Muscle layer of duodenum (tissue), 2 donors: Measurements from ENCODE around the gene FGB.

Experiments used
- H3K27ac ChIP-seq: one replicate; pipeline ENCODE4 v1.7.0; 2013; ENCODE audit warnings: mild to moderate bottlenecking, low read length
- H3K27me3 ChIP-seq: one replicate; pipeline ENCODE4 v1.7.0; 2013; ENCODE audit warnings: low read depth, mild to moderate bottlenecking, control low read depth, low read length
- H3K36me3 ChIP-seq, 2 donors: one replicate each; pipeline ENCODE4 v1.7.0; 2013; ENCODE audit warnings: low read length in 2 of 2, control low read depth in 1 of 2, mild to moderate bottlenecking in 1 of 2; ENCODE audit not compliant: insufficient read depth in 2 of 2, control insufficient read depth in 1 of 2
- H3K4me1 ChIP-seq, 2 donors: one replicate each; pipeline ENCODE4 v1.7.0; 2013; ENCODE audit warnings: low read length in 2 of 2, mild to moderate bottlenecking in 2 of 2, control low read depth in 1 of 2, moderate library complexity in 1 of 2; ENCODE audit not compliant: insufficient read depth in 2 of 2, control insufficient read depth in 1 of 2
- H3K4me3 ChIP-seq, 2 donors: one replicate each; pipeline ENCODE4 v1.7.0; 2013; ENCODE audit warnings: low read length in 2 of 2, low read depth in 1 of 2, mild to moderate bottlenecking in 1 of 2
- H3K9me3 ChIP-seq, 2 donors: one replicate each; pipeline ENCODE4 v1.7.0; 2013; ENCODE audit warnings: low read length in 2 of 2, control low read depth in 1 of 2, mild to moderate bottlenecking in 1 of 2; ENCODE audit not compliant: control insufficient read depth in 1 of 2
- donor health status: healthy.

Gene FGB

DNA sequence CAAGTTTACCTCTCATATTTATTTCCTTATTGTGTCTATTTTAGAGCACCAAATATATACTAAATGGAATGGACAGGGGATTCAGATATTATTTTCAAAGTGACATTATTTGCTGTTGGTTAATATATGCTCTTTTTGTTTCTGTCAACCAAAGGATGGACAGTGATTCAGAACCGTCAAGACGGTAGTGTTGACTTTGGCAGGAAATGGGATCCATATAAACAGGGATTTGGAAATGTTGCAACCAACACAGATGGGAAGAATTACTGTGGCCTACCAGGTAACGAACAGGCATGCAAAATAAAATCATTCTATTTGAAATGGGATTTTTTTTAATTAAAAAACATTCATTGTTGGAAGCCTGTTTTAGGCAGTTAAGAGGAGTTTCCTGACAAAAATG, 6.2 kb downstream of the FGB start:
- H3K36me3 ChIP-seq, result no peaks in the 10 kb centered on the region
- H3K4me3 ChIP-seq, result no peak overlapping the region
- no peaks in the 10 kb centered on the region for H3K4me1 ChIP-seq
- H3K27ac ChIP-seq, result no peak overlapping the region
- peaks cover 4% of the 10 kb centered on the region for H3K27me3 ChIP-seq
- H3K9me3 ChIP-seq, result no peaks in the 10 kb centered on the region

DNA sequence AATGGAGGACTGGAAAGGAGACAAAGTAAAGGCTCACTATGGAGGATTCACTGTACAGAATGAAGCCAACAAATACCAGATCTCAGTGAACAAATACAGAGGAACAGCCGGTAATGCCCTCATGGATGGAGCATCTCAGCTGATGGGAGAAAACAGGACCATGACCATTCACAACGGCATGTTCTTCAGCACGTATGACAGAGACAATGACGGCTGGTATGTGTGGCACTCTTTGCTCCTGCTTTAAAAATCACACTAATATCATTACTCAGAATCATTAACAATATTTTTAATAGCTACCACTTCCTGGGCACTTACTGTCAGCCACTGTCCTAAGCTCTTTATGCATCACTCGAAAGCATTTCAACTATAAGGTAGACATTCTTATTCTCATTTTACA, 6.8 kb downstream of the FGB start:
- H3K27me3 ChIP-seq, result peaks cover 4% of the 10 kb centered on the region
- H3K9me3 ChIP-seq, result no peaks in the 10 kb centered on the region
- H3K4me3 ChIP-seq, result no peak overlapping the region
- no peak overlapping the region for H3K27ac ChIP-seq
- H3K4me1 ChIP-seq, result no peaks in the 10 kb centered on the region
- H3K36me3 ChIP-seq, result no peaks in the 10 kb centered on the region

GRCh38 chr4:154573190-154573870, 10.5 kb downstream of the FGB start:
- Histone ChIP-seq H3K9me3 (no peaks in the 10 kb centered on the region), H3K27ac (no peak overlapping the region), H3K27me3 (peaks cover 4% of the 10 kb centered on the region), H3K36me3 (no peaks in the 10 kb centered on the region), H3K4me1 (no peaks in the 10 kb centered on the region), H3K4me3 (no peak overlapping the region)

GRCh38 chr4:154574311-154574710, 11.5 kb downstream of the FGB start:
- Histone ChIP-seq H3K27me3 (peaks cover 4% of the 10 kb centered on the region), H3K9me3 (no peaks in the 10 kb centered on the region), H3K27ac (no peak overlapping the region), H3K4me1 (no peaks in the 10 kb centered on the region), H3K36me3 (no peaks in the 10 kb centered on the region), H3K4me3 (no peak overlapping the region)

GRCh38 chr4:154577324-154577723, 14.5 kb downstream of the FGB start:
- H3K27ac ChIP-seq, result no peak overlapping the region
- no peak overlapping the region for H3K4me3 ChIP-seq
- H3K36me3 ChIP-seq, result no peaks in the 10 kb centered on the region
- H3K9me3 ChIP-seq, result no peaks in the 10 kb centered on the region
- peaks cover 4% of the 10 kb centered on the region for H3K27me3 ChIP-seq
- no peaks in the 10 kb centered on the region for H3K4me1 ChIP-seq

- Histone ChIP-seq H3K36me3 (no peaks in the 10 kb centered on the region), H3K27me3 (no peaks in the 10 kb centered on the region), H3K9me3 (no peaks in the 10 kb centered on the region), H3K4me1 (no peaks in the 10 kb centered on the region), H3K27ac (no peak overlapping the region), H3K4me3 (no peak overlapping the region)
Observed at GRCh38 chr4:154578919-154579318, 16.1 kb downstream of the FGB start.

DNA sequence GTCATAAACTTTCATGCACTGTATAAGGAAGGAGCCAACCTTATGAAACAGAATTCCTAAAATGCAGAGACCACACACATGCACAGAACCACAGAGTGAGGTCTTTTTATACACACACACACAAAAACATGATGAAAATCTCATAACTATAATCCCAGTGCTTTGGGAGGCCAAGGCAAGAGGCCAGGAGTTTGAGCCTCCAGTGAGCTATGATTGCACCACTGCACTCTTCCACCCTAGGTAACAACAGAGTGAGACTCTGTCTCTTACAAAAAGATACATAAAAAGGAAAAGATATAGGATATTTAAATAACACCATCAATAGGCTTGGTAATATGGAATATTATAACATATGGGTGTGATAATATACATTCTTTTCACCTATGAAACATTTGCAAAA, 17.1 kb downstream of the FGB start:
- Histone ChIP-seq H3K27me3 (no peaks in the 10 kb centered on the region), H3K9me3 (no peaks in the 10 kb centered on the region), H3K36me3 (no peaks in the 10 kb centered on the region), H3K27ac (no peak overlapping the region), H3K4me3 (no peak overlapping the region), H3K4me1 (no peaks in the 10 kb centered on the region)

DNA sequence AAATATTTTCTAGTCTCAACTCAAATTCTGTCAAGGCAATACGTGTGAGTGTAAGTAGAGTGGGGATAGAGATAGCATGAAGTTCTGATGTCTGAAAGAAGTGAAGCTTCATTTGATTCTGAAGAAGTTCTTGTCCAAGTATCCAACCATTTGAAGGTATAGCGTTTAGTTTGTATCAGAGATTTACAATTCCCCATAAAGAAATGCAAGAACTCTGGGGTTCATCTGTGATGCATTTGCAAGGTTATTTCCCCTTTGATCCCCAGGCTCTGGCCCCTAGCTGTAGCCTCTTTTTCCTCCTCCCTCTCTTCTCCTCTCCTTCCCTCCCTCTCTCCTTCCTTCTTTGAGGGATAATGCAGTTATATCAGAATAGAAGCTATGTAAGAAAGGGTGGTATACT, 19.9 kb downstream of the FGB start:
- Histone ChIP-seq H3K36me3 (no peaks in the 10 kb centered on the region), H3K9me3 (no peaks in the 10 kb centered on the region), H3K27me3 (no peaks in the 10 kb centered on the region), H3K4me1 (no peaks in the 10 kb centered on the region), H3K4me3 (no peak overlapping the region), H3K27ac (no peak overlapping the region)

- Histone ChIP-seq H3K4me1 (no peaks in the 10 kb centered on the region), H3K36me3 (no peaks in the 10 kb centered on the region), H3K4me3 (no peak overlapping the region), H3K27me3 (no peaks in the 10 kb centered on the region), H3K27ac (no peak overlapping the region), H3K9me3 (no peaks in the 10 kb centered on the region)
Observed at GRCh38 chr4:154583230-154583629, 20.4 kb downstream of the FGB start.

DNA sequence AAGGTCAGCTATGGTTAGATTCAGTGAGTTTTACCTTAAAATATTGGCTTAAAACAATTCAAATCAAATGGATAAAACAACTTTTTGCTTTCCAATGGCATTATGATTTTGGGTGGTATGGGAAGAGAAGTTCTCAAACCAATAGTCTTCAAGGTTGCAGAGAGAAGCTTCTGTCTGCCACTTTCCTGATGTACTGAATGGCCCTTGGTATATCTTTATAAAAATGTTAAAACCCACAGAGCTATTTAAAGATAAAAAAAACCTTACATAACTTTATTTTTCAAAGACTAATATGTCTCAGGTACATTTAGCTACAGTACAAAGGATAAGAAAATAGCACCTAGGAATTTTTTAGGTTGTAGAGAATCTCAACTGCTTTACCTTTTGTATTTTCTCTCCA, 20.9 kb downstream of the FGB start:
- H3K4me3 ChIP-seq, result no peak overlapping the region
- no peaks in the 10 kb centered on the region for H3K4me1 ChIP-seq
- H3K27ac ChIP-seq, result no peak overlapping the region
- no peaks in the 10 kb centered on the region for H3K9me3 ChIP-seq
- no peaks in the 10 kb centered on the region for H3K36me3 ChIP-seq
- H3K27me3 ChIP-seq, result no peaks in the 10 kb centered on the region

DNA sequence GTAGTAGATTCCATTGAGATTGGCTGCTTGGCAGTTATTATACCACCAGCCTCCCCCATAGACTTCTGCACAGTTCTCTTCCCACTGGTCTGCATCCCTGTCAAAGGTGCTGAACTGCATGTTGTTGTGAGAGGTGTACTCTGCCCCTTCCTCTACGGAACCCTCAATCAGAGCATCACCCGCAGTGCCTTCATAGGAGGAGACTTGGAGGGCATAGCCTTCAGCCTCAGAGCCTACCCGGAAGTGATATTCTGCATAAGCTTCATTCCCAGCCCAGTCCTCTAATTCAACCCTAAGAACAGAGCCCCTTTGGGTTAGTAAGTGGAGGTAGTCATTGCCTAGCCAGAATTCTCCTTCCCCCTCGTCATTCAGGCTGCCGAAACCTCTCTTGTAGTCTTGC, 21.4 kb downstream of the FGB start:
- H3K27me3 ChIP-seq, result no peaks in the 10 kb centered on the region
- H3K27ac ChIP-seq, result no peak overlapping the region
- H3K4me3 ChIP-seq, result no peak overlapping the region
- H3K9me3 ChIP-seq, result no peaks in the 10 kb centered on the region
- H3K36me3 ChIP-seq, result no peaks in the 10 kb centered on the region
- no peaks in the 10 kb centered on the region for H3K4me1 ChIP-seq

DNA sequence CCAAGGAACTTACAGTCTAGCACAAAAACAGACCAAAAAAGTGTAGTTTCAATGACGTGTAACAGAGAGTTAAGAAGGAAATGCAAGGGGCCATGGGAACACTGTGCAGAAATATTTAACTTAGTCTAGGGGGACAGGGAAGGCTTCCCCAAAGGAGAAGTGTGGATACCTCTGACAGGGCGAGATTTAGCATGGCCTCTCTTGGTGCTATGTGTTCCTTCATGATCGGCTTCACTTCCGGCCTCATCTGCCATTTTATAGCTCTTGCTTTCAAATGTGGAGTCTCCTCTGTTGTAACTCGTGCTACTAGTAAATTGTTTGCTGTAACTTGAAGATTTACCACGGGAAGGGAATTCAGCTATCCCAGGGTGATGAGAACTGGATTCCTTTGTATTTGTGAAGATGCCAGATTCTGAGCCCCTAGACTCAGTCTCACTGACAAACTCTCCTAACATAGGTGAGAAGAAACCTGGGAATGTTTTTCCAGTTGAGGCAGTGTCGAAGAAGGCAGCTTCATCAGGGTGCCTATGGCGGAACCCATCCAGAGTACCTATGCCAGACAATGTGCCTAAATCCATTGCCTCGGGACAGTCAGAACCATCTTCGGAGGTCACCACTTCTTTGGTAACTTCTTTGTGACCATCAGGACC, 22.7 kb downstream of the FGB start:
- Histone ChIP-seq H3K27me3 (no peaks in the 10 kb centered on the region), H3K36me3 (no peaks in the 10 kb centered on the region), H3K27ac (no peak overlapping the region), H3K4me3 (no peak overlapping the region), H3K9me3 (no peaks in the 10 kb centered on the region), H3K4me1 (no peaks in the 10 kb centered on the region)
